GM23248 (cell line): ENCODE results near the gene ZNF682. TPM values are rescaled to one million over a fixed set of nuclear protein-coding genes. Genes with fewer than 3 reads are reported as not detected.
"Not testable (repeated sequence)": the region's sequence is repeated elsewhere in the genome, so short reads cannot be mapped to it uniquely, and the experiment has no call there.

Experiments
- DNase-seq: peaks from one replicate; pipeline ENCODE4 v3.0.0-alpha.2; 2015
- H2AFZ ChIP-seq: fragments of 200-600 bp; sonication (generic); 2 replicates; pipeline ENCODE4 v1.6.1; 2016; ENCODE audit warnings: antibody characterized with exemption
- H3F3A ChIP-seq: fragments of 200-600 bp; sonication (generic); 2 replicates; pipeline ENCODE4 v1.6.1; 2016; ENCODE audit warnings: mild to moderate bottlenecking, antibody characterized with exemption, mixed run types; ENCODE audit not compliant: insufficient read depth
- H3K27ac ChIP-seq: fragments of 200-600 bp; sonication (generic); 2 replicates; pipeline ENCODE4 v1.5.1; 2016; ENCODE audit warnings: mild to moderate bottlenecking
- H3K27me3 ChIP-seq: fragments of 200-600 bp; sonication (generic); replicated peaks from 2 replicates; pipeline ENCODE4 v1.6.1; 2016; ENCODE audit warnings: mild to moderate bottlenecking; ENCODE audit not compliant: insufficient read depth
- H3K36me3 ChIP-seq: fragments of 200-600 bp; sonication (generic); 2 replicates; pipeline ENCODE4 v1.6.1; 2016; ENCODE audit warnings: low read depth, mild to moderate bottlenecking
- H3K4me1 ChIP-seq: fragments of 200-600 bp; sonication (generic); 2 replicates; pipeline ENCODE4 v1.6.1; 2016; ENCODE audit warnings: mild to moderate bottlenecking; ENCODE audit not compliant: insufficient read depth
- H3K4me2 ChIP-seq: fragments of 200-600 bp; sonication (generic); one replicate; pipeline ENCODE4 v1.6.1; 2016; ENCODE audit warnings: mild to moderate bottlenecking; ENCODE audit not compliant: unreplicated experiment
- H3K4me3 ChIP-seq: fragments of 200-600 bp; sonication (generic); 2 replicates; pipeline ENCODE4 v1.5.1; 2016; ENCODE audit warnings: mild to moderate bottlenecking
- H3K79me2 ChIP-seq: fragments of 200-600 bp; sonication (generic); 2 replicates; pipeline ENCODE4 v1.6.1; 2016; ENCODE audit warnings: mild to moderate bottlenecking; ENCODE audit not compliant: insufficient read depth
- H3K9ac ChIP-seq: fragments of 200-600 bp; sonication (generic); 2 replicates; pipeline ENCODE4 v1.6.1; 2016; ENCODE audit warnings: mild to moderate bottlenecking
- H3K9me2 ChIP-seq: fragments of 200-600 bp; sonication (generic); 2 replicates; pipeline ENCODE4 v1.6.1; 2016; ENCODE audit warnings: mixed run types, mild to moderate bottlenecking, moderate library complexity; ENCODE audit not compliant: insufficient read depth
- H3K9me3 ChIP-seq: fragments of 200-600 bp; sonication (generic); one replicate; pipeline ENCODE4 v1.6.1; 2017; ENCODE audit warnings: low read depth
- H4K20me1 ChIP-seq: fragments of 200-600 bp; sonication (generic); 2 replicates; pipeline ENCODE4 v1.6.0; 2016; ENCODE audit not compliant: insufficient read depth
- EZH2 ChIP-seq: fragments of 200-600 bp; sonication (generic); IDR thresholded peaks from 2 replicates; pipeline ENCODE4 v1.6.1; 2018; ENCODE audit warnings: antibody characterized with exemption, mild to moderate bottlenecking; ENCODE audit not compliant: insufficient read depth, poor library complexity, severe bottlenecking
- EZH2phosphoT487 ChIP-seq: fragments of 200-600 bp; sonication (generic); IDR thresholded peaks from 2 replicates; pipeline ENCODE4 v1.6.1; 2018; ENCODE audit warnings: antibody characterized with exemption, moderate library complexity, mild to moderate bottlenecking, low read depth; ENCODE audit not compliant: insufficient read depth
- WGBS, 2 experiments: methylation state at CpG; one replicate each; pipeline ENCODE4 v1.1.6; 2015 to 2017; ENCODE audit warnings: low lambda C conversion rate in 2 of 2, low coverage in 1 of 2; ENCODE audit errors: missing lambda C conversion rate in 2 of 2; 5-methylcytosine and 5-hydroxymethylcytosine counted together
- in situ Hi-C: fragments of 300-500 bp; cut with MboI; formaldehyde crosslinking; loops from 2 replicates; pipeline ENCODE4 v1.15.0; 2020
- polyA plus RNA-seq: library from polyadenylated mRNA; unstranded; fragments of >200 nt; fragmentation: Nextera tagmentation; extraction: Ambion mirVana; gene quantifications from 2 replicates; pipeline ENCODE4 v1.2.1, GENCODE V29; 2016
- total RNA-seq: library from RNA; depleted of rRNA; stranded (reverse); fragments of >200 nt; shearing (Covaris generic); gene quantifications from 2 replicates; pipeline ENCODE4 v1.2.3, GENCODE V29; 2014; rRNA removed

ZNF682 gene
- total RNA-seq, result 2.4 and 3.0 TPM in 2 replicates
- polyA plus RNA-seq, result 3.8 and 4.9 TPM in 2 replicates

- in situ Hi-C loops, result no loop called here
- no peaks in the 10 kb centered on the region for H3K36me3 ChIP-seq
- H3K27ac ChIP-seq, result peak within 1 kb of the TSS; percentile 81
- DNase-seq, result peak; percentile 99
- peak within 1 kb of the TSS; percentile 91 for H2AFZ ChIP-seq
- peak within 1 kb of the TSS; percentile 95 for H3K9ac ChIP-seq
- no peaks in the 10 kb centered on the region for H3K9me2 ChIP-seq
- no peaks in the 10 kb centered on the region for H4K20me1 ChIP-seq
- H3F3A ChIP-seq, result no peaks in the 10 kb centered on the region
- 7 to 9% methylated on average over 24 of the region's 25 CpGs for WGBS, 2 experiments
- H3K4me1 ChIP-seq, result 0 out of 2 replicates have a peak, but pooled peaks cover 4% of the 10 kb centered on the region
- peaks cover 24% of the 10 kb centered on the region for H3K79me2 ChIP-seq
- peak within 1 kb of the TSS; percentile 78 for H3K4me2 ChIP-seq
- no peak for TF ChIP-seq EZH2phosphoT487
- TF ChIP-seq EZH2, result no peak
- no peaks in the 10 kb centered on the region for H3K9me3 ChIP-seq
- H3K4me3 ChIP-seq, result peak within 1 kb of the TSS; percentile 91
- no peaks in the 10 kb centered on the region for H3K27me3 ChIP-seq
Observed at GRCh38 chr19:20039203-20039723, at the start of gene ZNF682. Gene ZNF682, minus strand, starts transcription at chr19:20039505. Its CDS starts 160 bp downstream, at chr19:20039345.

GRCh38 chr19:20082876-20083275 is 43.6 kb upstream of the ZNF682 start:
- H3K27ac ChIP-seq, H3K9ac ChIP-seq, H3K36me3 ChIP-seq, H2AFZ ChIP-seq, H3K27me3 ChIP-seq, DNase-seq, H3K4me1 ChIP-seq, H3K4me2 ChIP-seq, H4K20me1 ChIP-seq, in situ Hi-C loops, H3K9me2 ChIP-seq, H3K4me3 ChIP-seq, H3K9me3 ChIP-seq: not testable (repeated sequence)
- WGBS, 2 experiments, result 70 to 80% methylated on average over 7 of the region's 7 CpGs
- Histone ChIP-seq H3K79me2 (peaks cover 17% of the 10 kb centered on the region; the same call in 1 of the 2 replicates), H3F3A (peaks cover 12% of the 10 kb centered on the region)

- H3K9me2 ChIP-seq, H3K4me2 ChIP-seq, H3K27me3 ChIP-seq, H3K36me3 ChIP-seq, DNase-seq, H4K20me1 ChIP-seq, H3K4me1 ChIP-seq, H2AFZ ChIP-seq, H3K9ac ChIP-seq, H3K27ac ChIP-seq, H3K9me3 ChIP-seq, in situ Hi-C loops, H3K4me3 ChIP-seq: not testable (repeated sequence)
- WGBS, 2 experiments, result 58 to 61% methylated on average over 3 of the region's 3 CpGs
- H3F3A ChIP-seq, result peaks cover 12% of the 10 kb centered on the region
- H3K79me2 ChIP-seq, result peaks cover 15% of the 10 kb centered on the region; the same call in 1 of the 2 replicates
Observed at GRCh38 chr19:20082232-20082833, 43.0 kb upstream of the ZNF682 start.

- no peak for TF ChIP-seq EZH2
- TF ChIP-seq EZH2phosphoT487, result no peak
- Histone ChIP-seq H3K27ac (no peak overlapping the region), H3K9me3 (no peaks in the 10 kb centered on the region), H3K79me2 (peaks cover 13% of the 10 kb centered on the region; the same call in 1 of the 2 replicates), H4K20me1 (no peaks in the 10 kb centered on the region), H2AFZ (no peak overlapping the region), H3K36me3 (no peaks in the 10 kb centered on the region), H3K4me2 (no peak overlapping the region), H3K4me3 (no peak overlapping the region), H3K4me1 (peaks cover 5% of the 10 kb centered on the region; the same call in 1 of the 2 replicates), H3K9me2 (no peaks in the 10 kb centered on the region), H3F3A (peaks cover 12% of the 10 kb centered on the region), H3K27me3 (no peaks in the 10 kb centered on the region), H3K9ac (no peak overlapping the region)
- 55 to 60% methylated on average over 3 of the region's 3 CpGs for WGBS, 2 experiments
- no peak for DNase-seq
- in situ Hi-C loops, result no loop called here
Observed at GRCh38 chr19:20080656-20081055, 41.4 kb upstream of the ZNF682 start.
